ENCODE measurements around the gene CNOT10. TPM values are rescaled to one million over a fixed set of nuclear protein-coding genes. Genes with fewer than 3 reads are reported as not detected.

The CNOT10 gene, protein sequence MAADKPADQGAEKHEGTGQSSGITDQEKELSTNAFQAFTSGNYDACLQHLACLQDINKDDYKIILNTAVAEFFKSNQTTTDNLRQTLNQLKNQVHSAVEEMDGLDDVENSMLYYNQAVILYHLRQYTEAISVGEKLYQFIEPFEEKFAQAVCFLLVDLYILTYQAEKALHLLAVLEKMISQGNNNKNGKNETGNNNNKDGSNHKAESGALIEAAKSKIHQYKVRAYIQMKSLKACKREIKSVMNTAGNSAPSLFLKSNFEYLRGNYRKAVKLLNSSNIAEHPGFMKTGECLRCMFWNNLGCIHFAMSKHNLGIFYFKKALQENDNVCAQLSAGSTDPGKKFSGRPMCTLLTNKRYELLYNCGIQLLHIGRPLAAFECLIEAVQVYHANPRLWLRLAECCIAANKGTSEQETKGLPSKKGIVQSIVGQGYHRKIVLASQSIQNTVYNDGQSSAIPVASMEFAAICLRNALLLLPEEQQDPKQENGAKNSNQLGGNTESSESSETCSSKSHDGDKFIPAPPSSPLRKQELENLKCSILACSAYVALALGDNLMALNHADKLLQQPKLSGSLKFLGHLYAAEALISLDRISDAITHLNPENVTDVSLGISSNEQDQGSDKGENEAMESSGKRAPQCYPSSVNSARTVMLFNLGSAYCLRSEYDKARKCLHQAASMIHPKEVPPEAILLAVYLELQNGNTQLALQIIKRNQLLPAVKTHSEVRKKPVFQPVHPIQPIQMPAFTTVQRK
- 28.7 and 31.1 TPM in 2 replicates for total RNA-seq

DNA sequence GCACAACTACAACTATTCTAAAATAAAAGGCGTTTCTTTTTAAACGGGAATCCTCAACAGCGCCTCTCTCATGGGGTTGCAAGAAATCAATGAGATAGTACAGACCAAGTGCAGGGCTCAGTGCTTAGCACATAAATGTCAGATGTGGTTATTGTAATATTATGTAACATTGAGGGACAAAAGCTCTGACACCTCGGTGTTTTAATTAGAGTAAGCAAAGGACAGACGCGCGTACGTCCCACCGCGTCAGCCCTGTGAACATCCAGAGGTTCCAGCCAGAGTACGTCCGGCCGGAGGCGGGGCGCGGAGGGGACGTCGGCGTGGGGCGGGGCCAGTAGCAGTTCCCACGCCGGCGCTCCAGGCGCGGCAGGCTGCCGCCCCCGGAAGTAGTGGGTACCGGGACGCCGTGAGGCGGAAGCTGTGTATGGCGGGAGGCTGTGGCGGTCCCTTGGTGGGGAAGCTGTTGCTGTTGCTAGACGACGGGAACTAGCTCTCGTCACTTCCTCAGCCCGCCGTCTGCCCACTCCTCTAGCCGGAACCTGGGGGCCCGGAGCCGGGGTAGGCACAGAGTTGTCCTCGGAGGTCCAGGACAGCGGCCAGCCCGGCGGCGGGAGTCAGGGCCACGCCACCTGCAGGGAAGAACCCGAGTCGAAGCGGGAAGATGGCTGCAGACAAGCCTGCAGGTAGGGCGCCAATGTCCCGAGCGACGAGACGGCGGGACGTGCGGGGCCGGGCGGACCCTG, at the start of gene CNOT10:
Gene CNOT10 (plus strand): TSS at position 389 of the 743 bp plus-strand sequence. CDS start 273 bp downstream, at position 662.
- TF ChIP-seq, protein P1, sequence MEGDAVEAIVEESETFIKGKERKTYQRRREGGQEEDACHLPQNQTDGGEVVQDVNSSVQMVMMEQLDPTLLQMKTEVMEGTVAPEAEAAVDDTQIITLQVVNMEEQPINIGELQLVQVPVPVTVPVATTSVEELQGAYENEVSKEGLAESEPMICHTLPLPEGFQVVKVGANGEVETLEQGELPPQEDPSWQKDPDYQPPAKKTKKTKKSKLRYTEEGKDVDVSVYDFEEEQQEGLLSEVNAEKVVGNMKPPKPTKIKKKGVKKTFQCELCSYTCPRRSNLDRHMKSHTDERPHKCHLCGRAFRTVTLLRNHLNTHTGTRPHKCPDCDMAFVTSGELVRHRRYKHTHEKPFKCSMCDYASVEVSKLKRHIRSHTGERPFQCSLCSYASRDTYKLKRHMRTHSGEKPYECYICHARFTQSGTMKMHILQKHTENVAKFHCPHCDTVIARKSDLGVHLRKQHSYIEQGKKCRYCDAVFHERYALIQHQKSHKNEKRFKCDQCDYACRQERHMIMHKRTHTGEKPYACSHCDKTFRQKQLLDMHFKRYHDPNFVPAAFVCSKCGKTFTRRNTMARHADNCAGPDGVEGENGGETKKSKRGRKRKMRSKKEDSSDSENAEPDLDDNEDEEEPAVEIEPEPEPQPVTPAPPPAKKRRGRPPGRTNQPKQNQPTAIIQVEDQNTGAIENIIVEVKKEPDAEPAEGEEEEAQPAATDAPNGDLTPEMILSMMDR (IDR thresholded peaks at IDR 0.05; ENCODE audit: insufficient read depth, low read depth, low read length), result peak; percentile 15
- peak; percentile 93 for DNase-seq (ENCODE audit: low read depth)
- H3K4me3 ChIP-seq (ENCODE audit: low read depth, low read length), result peak within 1 kb of the TSS; percentile 81

DNA sequence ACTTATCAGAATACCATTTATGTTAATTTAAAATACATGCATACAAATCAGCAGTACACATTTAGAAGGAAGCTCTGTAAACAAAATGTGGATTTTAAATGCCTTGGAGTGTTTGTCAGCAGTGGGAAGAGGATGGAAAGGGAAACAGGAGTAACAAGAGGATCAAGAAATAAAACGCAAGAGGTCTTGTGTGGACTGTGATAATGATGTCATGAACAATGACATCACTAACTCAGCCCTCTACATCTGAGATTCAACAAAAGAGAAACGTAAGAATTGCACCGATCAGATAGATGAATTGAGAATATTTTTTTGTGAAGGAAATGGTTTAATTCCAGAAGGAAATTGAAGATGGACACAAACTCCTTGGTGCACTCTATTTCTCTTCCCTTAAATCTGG, 44.0 kb upstream of the CNOT10 start:
- TF ChIP-seq, protein P1 (IDR thresholded peaks at IDR 0.05; ENCODE audit: insufficient read depth, low read depth, low read length), result no peak
- no peak for DNase-seq (ENCODE audit: low read depth)
- H3K4me3 ChIP-seq (ENCODE audit: low read depth, low read length), result no peak overlapping the region

DNA sequence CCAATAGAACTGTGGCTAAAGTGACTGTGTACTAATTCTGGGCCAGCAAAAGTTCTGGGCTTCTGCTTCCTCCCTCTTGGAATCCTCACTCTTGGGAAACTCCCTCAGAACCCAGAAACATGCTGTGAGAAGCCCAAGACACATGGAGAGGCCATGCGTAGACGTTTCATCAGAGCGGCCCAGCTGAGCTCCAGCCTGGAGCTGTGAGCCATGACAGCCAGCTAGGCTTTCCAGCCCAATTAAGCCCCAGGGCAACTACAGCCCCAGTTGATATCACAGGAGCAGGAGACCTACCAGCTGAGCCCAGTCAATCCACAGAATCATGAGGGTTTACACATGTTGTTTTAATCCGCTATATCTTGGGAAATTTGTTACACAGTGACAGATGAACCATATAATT, 43.6 kb upstream of the CNOT10 start:
- TF ChIP-seq, protein P1 (IDR thresholded peaks at IDR 0.05; ENCODE audit: insufficient read depth, low read depth, low read length), result no peak
- H3K4me3 ChIP-seq (ENCODE audit: low read depth, low read length), result no peak overlapping the region
- DNase-seq (ENCODE audit: low read depth), result peak; percentile 6

DNA sequence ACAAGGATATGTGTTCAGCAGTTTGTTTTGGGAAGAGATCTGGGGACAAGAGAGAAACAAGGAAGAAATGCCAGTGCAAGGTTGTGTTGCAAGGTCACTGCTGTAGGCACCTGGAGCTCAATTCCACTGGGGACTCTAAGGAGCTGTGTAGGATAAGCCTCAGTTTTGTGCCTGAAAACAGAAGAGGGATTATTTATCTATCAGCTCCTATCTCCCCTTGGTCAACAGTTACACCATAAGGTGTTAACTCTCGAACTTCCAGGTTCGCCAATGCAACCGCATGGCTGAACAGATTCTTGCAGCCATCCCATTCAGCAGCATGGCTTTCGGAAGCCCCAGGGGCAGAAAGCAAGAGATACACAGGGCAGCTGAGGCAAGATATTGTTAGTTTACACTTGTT, 41.6 kb upstream of the CNOT10 start:
- no peak for DNase-seq (ENCODE audit: low read depth)
- TF ChIP-seq, protein P1 (IDR thresholded peaks at IDR 0.05; ENCODE audit: insufficient read depth, low read depth, low read length), result no peak
- H3K4me3 ChIP-seq (ENCODE audit: low read depth, low read length), result no peak overlapping the region

DNA sequence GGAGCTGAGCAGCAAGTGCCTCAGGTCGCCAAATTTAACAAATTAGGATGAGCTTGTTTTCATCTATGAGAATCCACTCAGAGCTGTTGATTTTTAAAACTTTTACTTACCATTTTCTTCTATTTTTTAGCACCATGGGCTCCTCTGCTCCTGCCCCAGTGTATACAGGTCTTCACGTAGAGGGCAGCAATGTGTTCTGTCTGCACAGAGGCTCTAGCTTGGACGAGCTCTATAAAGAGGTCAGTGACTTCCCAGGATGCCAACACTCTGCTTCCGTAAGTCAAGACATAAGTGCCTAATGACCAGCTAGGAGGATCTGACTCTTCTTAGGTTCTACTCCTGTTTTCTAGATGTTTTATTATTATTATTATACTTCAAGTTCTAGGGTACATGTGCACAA, 41.2 kb upstream of the CNOT10 start:
- TF ChIP-seq, protein P1 (IDR thresholded peaks at IDR 0.05; ENCODE audit: insufficient read depth, low read depth, low read length), result no peak
- no peak overlapping the region for H3K4me3 ChIP-seq (ENCODE audit: low read depth, low read length)
- DNase-seq (ENCODE audit: low read depth), result no peak

DNA sequence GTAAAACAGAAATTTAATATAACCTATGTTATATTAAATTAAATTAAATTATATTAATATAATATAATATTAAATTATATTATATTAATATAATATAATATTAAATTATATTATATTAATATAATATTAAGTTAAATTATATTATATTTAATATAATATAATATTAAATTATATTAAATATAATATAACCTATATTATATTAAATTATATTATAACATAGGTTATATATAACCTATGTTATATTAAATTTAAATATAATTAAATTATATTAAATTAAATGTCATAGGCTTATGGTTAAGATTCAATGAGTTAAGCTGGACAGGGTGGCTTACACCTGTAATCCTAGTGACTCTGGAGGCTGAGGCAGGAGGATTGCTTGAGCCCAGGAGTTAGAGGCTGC, 40.6 kb upstream of the CNOT10 start:
- TF ChIP-seq, protein P1 (IDR thresholded peaks at IDR 0.05; ENCODE audit: insufficient read depth, low read depth, low read length), result no peak
- H3K4me3 ChIP-seq (ENCODE audit: low read depth, low read length), result no peak overlapping the region
- DNase-seq (ENCODE audit: low read depth), result no peak
